ENCODE measurements around the gene EARS2.

DNA sequence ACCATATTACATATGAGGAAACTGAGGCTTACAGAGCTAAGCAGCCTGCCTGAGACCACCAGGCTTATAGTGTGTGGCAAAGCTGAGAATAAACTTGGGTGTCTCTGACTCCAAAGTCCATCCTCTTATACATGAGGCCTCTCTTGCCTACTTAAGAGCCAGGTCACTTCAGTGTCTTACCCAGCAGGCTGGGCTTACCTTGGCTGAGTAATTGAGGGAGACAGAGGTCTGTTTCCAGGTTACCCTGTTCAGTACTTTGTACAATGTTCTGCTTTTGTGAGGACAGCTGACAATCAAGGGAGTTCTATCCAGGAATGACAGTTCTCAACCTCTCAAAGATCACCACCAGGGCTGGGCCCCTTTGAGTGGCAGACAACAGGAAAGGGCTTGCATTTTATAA, 24.6 kb upstream of the EARS2 start:
- TF ChIP-seq, protein P1, sequence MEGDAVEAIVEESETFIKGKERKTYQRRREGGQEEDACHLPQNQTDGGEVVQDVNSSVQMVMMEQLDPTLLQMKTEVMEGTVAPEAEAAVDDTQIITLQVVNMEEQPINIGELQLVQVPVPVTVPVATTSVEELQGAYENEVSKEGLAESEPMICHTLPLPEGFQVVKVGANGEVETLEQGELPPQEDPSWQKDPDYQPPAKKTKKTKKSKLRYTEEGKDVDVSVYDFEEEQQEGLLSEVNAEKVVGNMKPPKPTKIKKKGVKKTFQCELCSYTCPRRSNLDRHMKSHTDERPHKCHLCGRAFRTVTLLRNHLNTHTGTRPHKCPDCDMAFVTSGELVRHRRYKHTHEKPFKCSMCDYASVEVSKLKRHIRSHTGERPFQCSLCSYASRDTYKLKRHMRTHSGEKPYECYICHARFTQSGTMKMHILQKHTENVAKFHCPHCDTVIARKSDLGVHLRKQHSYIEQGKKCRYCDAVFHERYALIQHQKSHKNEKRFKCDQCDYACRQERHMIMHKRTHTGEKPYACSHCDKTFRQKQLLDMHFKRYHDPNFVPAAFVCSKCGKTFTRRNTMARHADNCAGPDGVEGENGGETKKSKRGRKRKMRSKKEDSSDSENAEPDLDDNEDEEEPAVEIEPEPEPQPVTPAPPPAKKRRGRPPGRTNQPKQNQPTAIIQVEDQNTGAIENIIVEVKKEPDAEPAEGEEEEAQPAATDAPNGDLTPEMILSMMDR (IDR thresholded peaks at IDR 0.05), result no peak
- no peak for TF ChIP-seq POLR2A (IDR thresholded peaks at IDR 0.05)
